ENCODE data around the gene LRRTM3. TPM values are rescaled to one million over a fixed set of nuclear protein-coding genes. Genes with fewer than 3 reads are reported as not detected.

The LRRTM3 gene
- total RNA-seq, 2 donors from 2014 or later, result 0.14 TPM; not detected in 1

GRCh38 chr10:67112765-67113164, 186.9 kb downstream of the LRRTM3 start:
- Histone ChIP-seq H3K27me3 (replicated peaks; ENCODE audit: insufficient read depth) (no peaks in the 10 kb centered on the region), H3K27ac (no peak overlapping the region), H3K4me1 (ENCODE audit: control insufficient read depth in 1 of 2, low read depth in 2 of 2) (no peaks in the 10 kb centered on the region), H3K9me3 (no peaks in the 10 kb centered on the region), H3K4me3 (no peak overlapping the region), H3K36me3 (no peaks in the 10 kb centered on the region)
- ATAC-seq (ENCODE audit: insufficient number of reproducible peaks, low FRiP score, low read depth), result no peak
- TF ChIP-seq CTCF (IDR thresholded peaks at IDR 0.05), result no peak
- DNase-seq (ENCODE audit: low spot score), result no peak

DNA sequence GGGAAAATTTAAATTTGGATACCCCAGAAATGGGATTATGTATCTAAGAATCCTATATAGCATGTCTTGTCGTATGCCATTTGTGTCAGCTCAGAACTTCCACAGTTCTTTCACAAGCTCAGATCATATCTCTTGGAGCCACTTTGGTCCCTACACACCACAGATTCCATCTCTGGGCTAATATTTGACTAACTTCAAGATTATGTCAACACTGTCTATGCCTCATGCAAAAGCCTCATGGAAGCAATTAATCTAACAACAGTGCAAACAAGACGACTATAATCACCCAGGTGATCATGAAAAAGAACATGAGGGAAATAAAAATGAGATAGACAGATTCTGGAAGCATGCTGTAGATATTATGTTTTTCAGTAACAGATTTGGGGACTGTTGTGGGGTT, 189.1 kb downstream of the LRRTM3 start:
- DNase-seq (ENCODE audit: low spot score) (no peak), ATAC-seq (ENCODE audit: insufficient number of reproducible peaks, low FRiP score, low read depth) (no peak)
- H3K36me3 ChIP-seq, result no peaks in the 10 kb centered on the region
- H3K4me3 ChIP-seq, result no peak overlapping the region
- peaks cover 0 to 3% of the 10 kb centered on the region in 2 donors for H3K4me1 ChIP-seq (ENCODE audit: control insufficient read depth in 1 of 2, low read depth in 2 of 2)
- TF ChIP-seq CTCF (IDR thresholded peaks at IDR 0.05), result no peak
- H3K27me3 ChIP-seq (replicated peaks; ENCODE audit: insufficient read depth), result no peaks in the 10 kb centered on the region
- no peak overlapping the region for H3K27ac ChIP-seq
- H3K9me3 ChIP-seq, result no peaks in the 10 kb centered on the region

- ATAC-seq (ENCODE audit: insufficient number of reproducible peaks, low FRiP score, low read depth), result no peak
- Histone ChIP-seq H3K4me1 (ENCODE audit: control insufficient read depth in 1 of 2, low read depth in 2 of 2) (peaks cover 0 to 8% of the 10 kb centered on the region in 2 donors), H3K9me3 (no peaks in the 10 kb centered on the region), H3K27me3 (replicated peaks; ENCODE audit: insufficient read depth) (no peaks in the 10 kb centered on the region), H3K27ac (no peak overlapping the region), H3K36me3 (no peaks in the 10 kb centered on the region), H3K4me3 (no peak overlapping the region)
- no peak for TF ChIP-seq CTCF (IDR thresholded peaks at IDR 0.05)
- DNase-seq (ENCODE audit: low spot score), result no peak
These were observed 190.1 kb downstream of the LRRTM3 start for GRCh38 chr10:67115972-67116371.

GRCh38 chr10:67119651-67120050, 193.8 kb downstream of the LRRTM3 start:
- DNase-seq (ENCODE audit: low spot score), result no peak
- H3K27ac ChIP-seq, result no peak overlapping the region
- peaks cover 0 to 8% of the 10 kb centered on the region in 2 donors for H3K4me1 ChIP-seq (ENCODE audit: control insufficient read depth in 1 of 2, low read depth in 2 of 2)
- no peaks in the 10 kb centered on the region for H3K9me3 ChIP-seq
- no peak overlapping the region for H3K4me3 ChIP-seq
- H3K36me3 ChIP-seq, result no peaks in the 10 kb centered on the region
- no peak for TF ChIP-seq CTCF (IDR thresholded peaks at IDR 0.05)
- H3K27me3 ChIP-seq (replicated peaks; ENCODE audit: insufficient read depth), result no peaks in the 10 kb centered on the region
- ATAC-seq (ENCODE audit: insufficient number of reproducible peaks, low FRiP score, low read depth), result no peak

- no peak for DNase-seq (ENCODE audit: low spot score)
- ATAC-seq (ENCODE audit: insufficient number of reproducible peaks, low FRiP score, low read depth), result no peak
- no peak for TF ChIP-seq CTCF (IDR thresholded peaks at IDR 0.05)
These were observed 201.6 kb downstream of the LRRTM3 start for GRCh38 chr10:67127441-67127840.

More at GRCh38 chr10:67127441-67127840, 201.6 kb downstream of the LRRTM3 start:
- Histone ChIP-seq H3K27ac (no peak overlapping the region), H3K4me3 (no peak overlapping the region), H3K27me3 (replicated peaks; ENCODE audit: insufficient read depth) (no peaks in the 10 kb centered on the region), H3K9me3 (no peaks in the 10 kb centered on the region), H3K36me3 (no peaks in the 10 kb centered on the region), H3K4me1 (ENCODE audit: control insufficient read depth in 1 of 2, low read depth in 2 of 2) (no peaks in the 10 kb centered on the region)

Measured in thoracic aorta (tissue), 2 donors.